LNCaP clone FGC (cell line): ENCODE measurements around the gene ABL2.
A peak's percentile ranks its signal among the peaks of the same experiment; 100 is the strongest.

Source experiments
- DNase-seq: peaks from one replicate; pipeline ENCODE4 v3.0.0-alpha.2; 2011; ENCODE audit warnings: low read depth
- H3K4me3 ChIP-seq: 2 replicates; pipeline ENCODE4 v1.5.1; 2011; ENCODE audit warnings: mild to moderate bottlenecking, low read depth, low read length, control low read depth
- CTCF ChIP-seq: IDR thresholded peaks from 2 replicates; pipeline ENCODE4 v1.5.1; 2012; ENCODE audit warnings: mild to moderate bottlenecking; ENCODE audit not compliant: control insufficient read depth, insufficient read depth; ENCODE audit errors: extremely low read depth

ABL2 gene

DNA sequence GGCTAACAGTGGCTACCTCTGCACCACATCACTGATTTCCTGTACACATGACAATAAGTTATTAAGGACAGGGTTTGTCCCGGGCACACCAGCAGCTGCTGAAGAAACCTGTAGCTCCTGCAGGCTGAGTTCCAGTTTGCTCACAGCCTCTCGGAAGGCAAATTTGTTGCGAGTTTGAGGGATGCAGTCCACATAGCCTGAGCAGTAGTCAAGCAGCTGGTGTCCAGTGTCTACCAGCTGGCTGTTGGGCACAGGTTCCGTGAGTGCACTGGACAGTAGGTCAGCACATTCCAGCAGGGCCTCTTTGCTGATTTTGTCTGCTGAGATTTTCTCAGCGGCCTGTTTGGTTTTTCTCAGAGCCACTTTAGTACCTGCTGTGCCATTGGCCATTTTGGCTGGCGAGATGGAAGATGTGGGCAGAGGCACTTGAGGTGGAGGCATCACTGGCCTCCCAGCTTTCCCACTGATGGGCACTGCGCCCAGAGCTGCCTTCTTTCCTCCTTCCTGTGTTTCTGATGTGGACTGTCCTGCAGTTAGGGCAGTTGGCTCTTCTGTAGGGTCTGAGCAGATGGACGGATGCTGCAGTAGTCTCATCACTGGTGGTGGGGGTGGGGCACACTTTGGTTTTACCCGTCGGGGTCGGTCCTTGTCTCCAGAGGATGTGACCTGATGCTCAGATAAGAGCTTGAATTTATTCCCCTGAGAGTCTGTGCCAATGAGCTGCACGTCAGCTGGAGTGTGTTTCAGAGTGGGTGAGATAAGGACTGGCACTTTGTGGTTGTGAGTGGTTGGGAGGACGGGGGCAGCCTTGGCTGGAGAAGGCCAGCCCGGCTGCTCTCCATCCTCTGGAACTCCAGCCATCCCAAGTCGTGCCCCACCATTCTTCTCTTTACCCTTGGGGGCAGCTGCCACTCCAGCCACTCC is 121.5 kb downstream of the ABL2 start:
- TF ChIP-seq CTCF: no peak
- H3K4me3 ChIP-seq: no peak overlapping the region
- DNase-seq: no peak

DNA sequence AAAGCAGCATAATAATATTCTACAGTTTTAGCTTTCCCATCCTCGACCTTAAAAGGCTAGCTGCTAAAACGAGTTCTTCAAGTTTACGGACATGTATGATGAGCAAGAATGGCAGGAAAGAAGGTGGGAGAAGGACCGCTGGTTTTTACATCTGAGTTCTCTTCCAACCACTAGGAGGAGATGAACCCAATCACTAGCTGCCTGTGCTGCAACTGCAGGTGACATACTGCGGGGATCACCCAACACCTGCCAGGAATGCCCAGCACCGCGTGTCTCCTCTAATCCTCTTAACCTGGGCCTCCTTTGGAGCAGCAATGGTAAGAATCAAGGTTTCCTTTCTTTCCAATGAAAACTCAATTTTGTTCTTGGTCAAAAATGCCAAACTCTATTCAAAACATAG is 124.1 kb downstream of the ABL2 start:
- DNase-seq: peak; percentile 48
- H3K4me3 ChIP-seq: no peak overlapping the region
- TF ChIP-seq CTCF: peak; percentile 53

DNA sequence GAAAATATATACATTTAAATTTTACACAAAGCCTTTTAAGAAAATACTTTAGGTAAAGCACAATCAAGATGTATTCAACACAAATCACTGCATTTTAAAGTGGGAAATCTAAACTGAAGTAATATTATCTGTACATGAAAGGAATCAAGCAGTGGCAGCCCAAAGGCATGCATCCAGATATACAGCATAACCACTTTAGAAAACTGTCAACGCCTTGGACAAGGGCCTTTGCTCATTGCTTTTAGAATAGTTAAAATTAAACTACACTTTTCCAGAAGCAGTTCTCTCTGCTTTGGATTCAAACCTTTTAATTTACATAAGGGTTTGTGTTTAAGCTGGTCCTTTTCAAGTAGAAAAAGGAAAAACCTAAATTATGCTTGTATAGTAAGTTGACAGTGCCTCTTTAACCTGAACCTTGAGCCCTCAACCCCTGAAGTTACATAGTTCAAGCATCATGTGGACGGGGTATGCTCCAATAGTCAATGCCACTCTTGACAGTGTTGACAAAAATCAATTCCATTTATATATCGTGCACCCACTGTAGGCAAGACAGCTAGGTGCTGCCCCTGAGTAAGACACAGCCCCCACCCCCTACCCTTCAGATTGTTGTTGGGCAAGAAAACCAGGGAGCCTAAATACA is 124.7 kb downstream of the ABL2 start:
- no peak for DNase-seq
- no peak for TF ChIP-seq CTCF
- H3K4me3 ChIP-seq: no peak overlapping the region

DNA sequence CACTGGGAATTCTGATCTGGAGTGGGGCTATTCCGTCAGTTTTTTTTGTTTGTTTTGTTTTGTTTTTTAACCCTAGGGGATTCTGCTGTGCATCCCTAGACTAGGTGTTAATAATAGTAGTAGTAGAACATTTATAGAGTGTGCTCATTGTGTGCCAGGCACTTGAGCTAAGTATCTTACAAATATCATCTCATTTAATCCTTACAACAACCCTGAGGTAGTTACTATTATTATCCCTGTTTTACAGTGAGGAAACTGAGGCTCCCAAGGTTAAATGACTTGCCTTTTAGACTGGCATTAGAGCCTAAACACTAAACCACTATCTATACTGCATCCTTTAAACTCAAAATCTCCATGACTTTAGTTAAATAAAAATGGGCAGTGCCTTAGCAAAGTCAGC is 125.5 kb downstream of the ABL2 start:
- no peak for DNase-seq
- H3K4me3 ChIP-seq: no peak overlapping the region
- TF ChIP-seq CTCF: no peak

- H3K4me3 ChIP-seq: no peak overlapping the region
- no peak for TF ChIP-seq CTCF
- no peak for DNase-seq
These were observed 127.9 kb downstream of the ABL2 start for GRCh38 chr1:179101566-179101965.

DNA sequence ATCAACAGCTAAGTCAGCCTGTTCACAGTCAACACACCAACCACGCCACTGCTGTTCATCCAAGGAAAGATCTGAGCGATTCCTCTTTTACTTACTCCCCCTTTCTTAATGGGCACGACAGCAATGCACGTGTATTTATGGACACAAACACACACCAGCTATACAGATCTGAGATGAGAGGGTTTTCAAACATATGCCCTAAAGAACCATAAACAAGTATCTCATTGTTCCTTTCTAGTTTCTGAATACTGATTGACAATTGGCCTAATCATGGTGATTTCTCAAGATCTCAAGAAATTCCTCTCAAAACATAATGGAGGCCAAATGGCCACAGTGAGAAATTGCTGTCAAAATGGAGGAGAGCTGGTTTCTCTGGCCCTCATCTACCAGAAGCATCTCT is 129.6 kb downstream of the ABL2 start:
- no peak for DNase-seq
- TF ChIP-seq CTCF: no peak

More for the DNA sequence above, 129.6 kb downstream of the ABL2 start:
- H3K4me3 ChIP-seq: no peak overlapping the region
